H1 (cell line): Measurements from ENCODE around the gene DLST. TPM values are rescaled to one million over a fixed set of nuclear protein-coding genes. Genes with fewer than 3 reads are reported as not detected.

Source experiments
- CTCF ChIA-PET: fragments of 300-600 bp; sonication (Branson Sonifier 250); formaldehyde crosslinking; loops from one replicate; lab custom pipeline; 2021; ENCODE audit not compliant: partially characterized antibody; lab: Charles Lee
- POLR2A ChIA-PET: fragments of 300-600 bp; sonication (Branson Sonifier 250); formaldehyde crosslinking; loops from one replicate; lab custom pipeline; 2021; ENCODE audit warnings: inconsistent platforms; ENCODE audit not compliant: partially characterized antibody; lab: Charles Lee
- DNase-seq, 2 experiments: peaks; one replicate each; pipeline versions ENCODE4 v3.0.0 to v3.0.0-alpha.2; 2010 to 2022; ENCODE audit warnings: low spot score in 2 of 2, low read depth in 1 of 2, mixed read lengths in 1 of 2
- FAIRE-seq: peaks from 2 replicates; lab custom pipeline; 2011; peaks lifted over from hg19 to GRCh38; lab: Jason Lieb, UNC
- H2AFZ ChIP-seq: 2 replicates; pipeline ENCODE4 v1.8.1; 2012; ENCODE audit warnings: low read length, inconsistent platforms
- H2AK5ac ChIP-seq: 2 replicates; pipeline ENCODE4 v1.6.1; 2013; ENCODE audit warnings: low read depth, low read length
- H2BK120ac ChIP-seq: replicated peaks from 2 replicates; pipeline ENCODE3; 2013; ENCODE audit warnings: low read depth, low read length, inconsistent platforms
- H2BK12ac ChIP-seq: 2 replicates; pipeline ENCODE4 v1.6.1; 2013; ENCODE audit warnings: low read depth, low read length
- H2BK15ac ChIP-seq: 2 replicates; pipeline ENCODE4 v1.6.1; 2013; ENCODE audit warnings: low read length
- H2BK20ac ChIP-seq: 2 replicates; pipeline ENCODE4 v1.6.1; 2013; ENCODE audit warnings: low read length
- H2BK5ac ChIP-seq: 2 replicates; pipeline ENCODE4 v1.6.1; 2013; ENCODE audit warnings: low read depth, low read length
- H3K14ac ChIP-seq: 2 replicates; pipeline ENCODE4 v1.6.1; 2013; ENCODE audit warnings: inconsistent platforms; ENCODE audit not compliant: insufficient read length
- H3K18ac ChIP-seq: 2 replicates; pipeline ENCODE4 v1.6.1; 2013; ENCODE audit warnings: low read length; ENCODE audit errors: extremely low read depth
- H3K23ac ChIP-seq: 2 replicates; pipeline ENCODE4 v1.6.1; 2013; ENCODE audit warnings: inconsistent platforms; ENCODE audit not compliant: insufficient read length
- H3K23me2 ChIP-seq: 2 replicates; pipeline ENCODE4 v1.6.1; 2013; ENCODE audit warnings: low read depth, low read length
- H3K27ac ChIP-seq: 2 replicates; pipeline ENCODE4 v1.6.1; 2011; ENCODE audit warnings: low read depth, low read length, inconsistent platforms
- H3K27me3 ChIP-seq, 4 experiments: replicated peaks in 1 of 4; 1 replicate in 1 of 4; 2 replicates in 3 of 4; pipeline versions ENCODE4 v1.6.1 to v1.8.1; 2011 to 2013; ENCODE audit warnings: low read length in 3 of 4, mild to moderate bottlenecking in 3 of 4, inconsistent platforms in 2 of 4, mixed read lengths in 2 of 4, moderate library complexity in 1 of 4; ENCODE audit not compliant: control insufficient read depth in 3 of 4, insufficient read depth in 3 of 4; ENCODE audit errors: extremely low read depth in 1 of 4
- H3K36me3 ChIP-seq, 4 experiments: 2 replicates each; pipeline versions ENCODE4 v1.6.1 to v1.8.1; 2011 to 2013; ENCODE audit warnings: mild to moderate bottlenecking in 4 of 4, low read length in 3 of 4, moderate library complexity in 2 of 4, control low read depth in 1 of 4, inconsistent platforms in 1 of 4; ENCODE audit not compliant: insufficient read depth in 4 of 4, control insufficient read depth in 2 of 4
- H3K4ac ChIP-seq: replicated peaks from 2 replicates; pipeline ENCODE3; 2013; ENCODE audit warnings: low read length, low read depth, mixed read lengths, inconsistent platforms; ENCODE audit not compliant: insufficient read length
- H3K4me1 ChIP-seq, 4 experiments: replicated peaks in 1 of 4; 1 replicate in 1 of 4; 2 replicates in 3 of 4; pipeline versions ENCODE4 v1.6.1 to v1.8.1; 2011 to 2013; ENCODE audit warnings: low read length in 3 of 4, inconsistent platforms in 2 of 4, mixed read lengths in 1 of 4; ENCODE audit not compliant: insufficient read depth in 4 of 4, control insufficient read depth in 3 of 4
- H3K4me2 ChIP-seq, 2 experiments: 2 replicates each; pipeline versions ENCODE4 v1.6.1 to v1.8.1; 2011 to 2013; ENCODE audit warnings: low read depth in 2 of 2, low read length in 2 of 2, control low read depth in 1 of 2, inconsistent platforms in 1 of 2, mild to moderate bottlenecking in 1 of 2; ENCODE audit not compliant: insufficient read depth in 1 of 2
- H3K4me3 ChIP-seq, 4 experiments: fragments of 200-600, 300-600 bp in 1 of 4; sonication (generic), shearing (Covaris generic), sonication (Bioruptor Twin) in 1 of 4; 2 replicates each; pipeline versions ENCODE4 v1.5.1 to v1.8.1; 2011 to 2016; ENCODE audit warnings: low read length in 4 of 4, low read depth in 3 of 4, control low read depth in 2 of 4, inconsistent platforms in 2 of 4, mild to moderate bottlenecking in 2 of 4, mixed read lengths in 1 of 4, moderate library complexity in 1 of 4; ENCODE audit not compliant: insufficient read depth in 2 of 4; ENCODE audit errors: extremely low read depth in 1 of 4
- H3K56ac ChIP-seq: replicated peaks from 2 replicates; pipeline ENCODE3; 2013; ENCODE audit warnings: low read depth, mild to moderate bottlenecking, mixed read lengths, low read length, inconsistent platforms; ENCODE audit not compliant: insufficient read length
- H3K79me1 ChIP-seq: 2 replicates; pipeline ENCODE4 v1.6.1; 2013; ENCODE audit warnings: low read depth, low read length, control low read depth
- H3K79me2 ChIP-seq, 2 experiments: 2 replicates each; pipeline versions ENCODE4 v1.6.1 to v1.8.1; 2012 to 2013; ENCODE audit warnings: low read length in 2 of 2, mild to moderate bottlenecking in 2 of 2, inconsistent platforms in 1 of 2; ENCODE audit not compliant: insufficient read depth in 2 of 2, control insufficient read depth in 1 of 2
- H3K9ac ChIP-seq, 4 experiments: replicated peaks in 1 of 4; 1 replicate in 1 of 4; 2 replicates in 3 of 4; pipeline versions ENCODE4 v1.6.1 to v1.8.1; 2011 to 2013; ENCODE audit warnings: low read depth in 3 of 4, low read length in 3 of 4, control low read depth in 2 of 4, mild to moderate bottlenecking in 2 of 4, moderate library complexity in 2 of 4, inconsistent platforms in 1 of 4; ENCODE audit errors: extremely low read depth in 1 of 4
- H3K9me3 ChIP-seq, 2 experiments: 2 replicates each; pipeline versions ENCODE4 v1.6.1 to v1.8.1; 2012 to 2013; ENCODE audit warnings: mild to moderate bottlenecking in 2 of 2, moderate library complexity in 2 of 2, control low read depth in 1 of 2, inconsistent platforms in 1 of 2, low read depth in 1 of 2, low read length in 1 of 2, mixed read lengths in 1 of 2; ENCODE audit not compliant: insufficient read depth in 2 of 2
- H4K20me1 ChIP-seq, 2 experiments: replicated peaks in 1 of 2; 2 replicates each; pipeline versions ENCODE3 to v1.8.1; 2011 to 2013; ENCODE audit warnings: inconsistent platforms in 2 of 2, low read length in 2 of 2, mild to moderate bottlenecking in 1 of 2; ENCODE audit not compliant: insufficient read depth in 2 of 2, control insufficient read depth in 1 of 2
- H4K5ac ChIP-seq: 2 replicates; pipeline ENCODE4 v1.6.1; 2013; ENCODE audit warnings: low read length, low read depth, mixed read lengths, inconsistent platforms; ENCODE audit not compliant: insufficient read length
- H4K8ac ChIP-seq: 2 replicates; pipeline ENCODE4 v1.8.0; 2013; ENCODE audit warnings: mild to moderate bottlenecking, moderate library complexity, low read length, inconsistent platforms; ENCODE audit not compliant: insufficient read depth; ENCODE audit errors: extremely low read depth
- H4K91ac ChIP-seq: replicated peaks from 2 replicates; pipeline ENCODE3; 2013; ENCODE audit warnings: low read length, mixed read lengths, inconsistent platforms; ENCODE audit not compliant: insufficient read length
- CREB1 ChIP-seq: IDR thresholded peaks from 2 replicates; pipeline ENCODE4 v1.6.1; 2012; ENCODE audit warnings: inconsistent platforms
- E2F6 ChIP-seq: IDR thresholded peaks from 2 replicates; pipeline ENCODE4 v1.6.1; 2012; ENCODE audit warnings: inconsistent platforms
- GTF2F1 ChIP-seq: IDR thresholded peaks from 2 replicates; pipeline ENCODE4 v1.6.1; 2012; ENCODE audit warnings: low read depth, low read length, improper control_type of control experiment, borderline replicate concordance
- JUND ChIP-seq: IDR thresholded peaks from 2 replicates; pipeline ENCODE4 v1.6.1; 2011; ENCODE audit warnings: mild to moderate bottlenecking, improper control_type of control experiment, low read length
- KDM1A ChIP-seq: fragments of 200-600, 300-600 bp; sonication (generic); IDR thresholded peaks from 2 replicates; pipeline ENCODE4 v1.7.1; 2016; ENCODE audit warnings: mild to moderate bottlenecking, low read length, borderline replicate concordance
- MAFK ChIP-seq: IDR thresholded peaks from 2 replicates; pipeline ENCODE4 v1.6.1; 2012; ENCODE audit warnings: low read depth, mild to moderate bottlenecking, improper control_type of control experiment, low read length
- MAX ChIP-seq: IDR thresholded peaks from 2 replicates; pipeline ENCODE4 v1.6.1; 2012; ENCODE audit warnings: inconsistent platforms
- RNF2 ChIP-seq: fragments of 200-900, 300-1000 bp; sonication (generic); IDR thresholded peaks from 2 replicates; pipeline ENCODE4 v1.7.1; 2016; ENCODE audit warnings: borderline replicate concordance, low read depth, mild to moderate bottlenecking, antibody characterized with exemption, low read length; ENCODE audit not compliant: poor library complexity, severe bottlenecking; ENCODE audit errors: missing control alignments
- SP1 ChIP-seq: IDR thresholded peaks from 2 replicates; pipeline ENCODE4 v1.6.1; 2011; ENCODE audit warnings: low read depth, low read length
- TAF1 ChIP-seq: IDR thresholded peaks from 2 replicates; pipeline ENCODE4 v1.6.1; 2011; ENCODE audit warnings: mild to moderate bottlenecking, low read depth, low read length
- USF2 ChIP-seq: IDR thresholded peaks from 2 replicates; pipeline ENCODE4 v1.6.1; 2011; ENCODE audit warnings: low read length, improper control_type of control experiment
- WGBS, 2 experiments: shearing (Covaris generic) in 1 of 2; methylation state at CpG; one replicate each; pipeline versions ENCODE4 v1.1.6 to v1.1.7; 2013 to 2015; ENCODE audit warnings: low lambda C conversion rate in 2 of 2, mixed read lengths in 2 of 2, inconsistent platforms in 1 of 2, low coverage in 1 of 2, missing lambda C conversion rate in 1 of 2; ENCODE audit not compliant: insufficient replicate concordance in 2 of 2, insufficient coverage in 1 of 2, insufficient read length in 1 of 2; ENCODE audit errors: extremely low coverage in 1 of 2, missing lambda C conversion rate in 1 of 2; 5-methylcytosine and 5-hydroxymethylcytosine counted together
- polyA plus RNA-seq, 7 experiments: library from polyadenylated mRNA; depleted of rRNA in 3 of 7; stranded (reverse) in 5 of 7; unstranded in 2 of 7; fragments of >200 nt in 5 of 7; fragments of 200-250 nt in 2 of 7; gene quantifications; 1 replicate in 5 of 7; 2 replicates in 1 of 7; 4 replicates in 1 of 7; pipeline versions ENCODE4 v1.2.1 to v1.2.3, GENCODE V29; 2011 to 2013; ENCODE audit warnings: missing spikeins in 2 of 7, mixed read lengths in 2 of 7
- total RNA-seq: library from RNA; stranded (reverse); fragmentation: NEBNext Ultra II Directional; extraction: Animal tissue kit (Norgen Biotek cat#: 25700); gene quantifications from 2 replicates; pipeline ENCODE4 v1.2.1, GENCODE V29; 2021

The DLST gene
- total and polyA plus RNA-seq, 2 of the 8 experiments (the other 6 are each of a cell fraction or from before 2014, with no cell fraction given) = 96.5 to 117 TPM

DNA sequence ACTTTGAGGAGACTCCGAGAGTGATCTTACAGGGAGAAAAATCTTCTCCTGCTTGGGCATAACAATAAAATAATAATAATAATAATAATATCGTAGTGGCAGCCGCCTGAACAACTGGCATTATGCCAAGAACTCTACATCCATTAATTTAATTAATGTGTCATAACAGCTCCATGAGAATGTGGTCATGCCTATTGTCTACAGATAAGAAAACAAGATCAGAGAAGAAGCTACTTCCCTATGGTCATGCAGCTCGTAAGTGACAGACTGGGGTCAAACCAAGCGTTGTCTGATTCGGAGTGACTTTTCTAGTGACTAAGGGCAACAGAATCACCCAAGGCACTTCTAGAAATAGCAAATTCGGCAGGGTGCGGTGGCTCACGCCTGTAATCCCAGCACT lies 17.5 kb upstream of the DLST start:
- Histone ChIP-seq H2BK20ac (no peak overlapping the region), H4K91ac (no peak overlapping the region), H3K23me2 (no peaks in the 10 kb centered on the region), H4K8ac (no peak overlapping the region), H3K9ac (no peak overlapping the region), H3K23ac (no peak overlapping the region), H3K9me3 (no peaks in the 10 kb centered on the region), H2AK5ac (no peak overlapping the region), H3K4me2 (no peak overlapping the region), H3K4me3 (no peak overlapping the region), H3K79me2 (no peaks in the 10 kb centered on the region), H3K4me1 (0 out of 7 replicates have a peak, but pooled peaks cover 0 to 2% (median 0%) of the 10 kb centered on the region in 4 experiments)
- ChIA-PET CTCF (interaction anchor here (1.2 to 18.3 kb wide), 6 partner anchors 8 to 161 kb away, joined by 3 to 509 read pairs (median 7); partner anchors contain the start of genes DLST and PROX2), POLR2A (interaction anchor here (0.6 to 1.9 kb wide), 3 partner anchors 18 to 171 kb away, joined by 4 to 7 read pairs (median 5); partner anchors contain the start of gene DLST)
- WGBS, 2 experiments = 87% methylated on average over 9 of the region's 9 CpGs; no CpG with 5 or more reads in 1 of the 2 experiments
- TF ChIP-seq RNF2 = no peak
- TF ChIP-seq KDM1A = no peak
- TF ChIP-seq GTF2F1 = no peak
- TF ChIP-seq E2F6 = no peak
- no peak for TF ChIP-seq USF2
- TF ChIP-seq JUND = no peak
- no peak for TF ChIP-seq CREB1
- TF ChIP-seq MAX = no peak
- no peak for TF ChIP-seq MAFK
- no peak for TF ChIP-seq SP1
- TF ChIP-seq TAF1 = no peak
- TF ChIP-seq, all 59 proteins: peak for 0
- no peak overlapping the region for H2BK5ac ChIP-seq
- no peak overlapping the region for H3K27ac ChIP-seq
- H4K5ac ChIP-seq = no peak overlapping the region
- no peaks in the 10 kb centered on the region for H3K36me3 ChIP-seq
- no peak overlapping the region for H3K14ac ChIP-seq
- no peak overlapping the region for H2BK12ac ChIP-seq
- FAIRE-seq (no peak), DNase-seq (no peak)
- no peaks in the 10 kb centered on the region for H3K79me1 ChIP-seq
- H2AFZ ChIP-seq = no peak overlapping the region
- H2BK15ac ChIP-seq = no peak overlapping the region
- no peaks in the 10 kb centered on the region for H3K27me3 ChIP-seq
- no peak overlapping the region for H2BK120ac ChIP-seq
- H3K56ac ChIP-seq = no peak overlapping the region
- H4K20me1 ChIP-seq = no peaks in the 10 kb centered on the region
- H3K4ac ChIP-seq = no peak overlapping the region
- H3K18ac ChIP-seq = no peak overlapping the region
